ENCODE data around the gene TBCA.
A peak's percentile ranks its signal among the peaks of the same experiment; 100 is the strongest.

TBCA gene

GRCh38 chr5:77772729-77773128 lies 3.4 kb downstream of the TBCA start:
- DNase-seq = no peak

GRCh38 chr5:77771452-77771851 lies 4.7 kb downstream of the TBCA start:
- DNase-seq = no peak

- DNase-seq = no peak
Measured at GRCh38 chr5:77770293-77771005, 5.7 kb downstream of the TBCA start.

- DNase-seq = no peak
Measured at GRCh38 chr5:77768978-77769377, 7.2 kb downstream of the TBCA start.

- no peak for DNase-seq
Measured at GRCh38 chr5:77767301-77767700, 8.8 kb downstream of the TBCA start.

GRCh38 chr5:77761606-77762005 lies 14.5 kb downstream of the TBCA start:
- no peak for DNase-seq

GRCh38 chr5:77758141-77758938 lies 17.8 kb downstream of the TBCA start:
- DNase-seq = no peak

GRCh38 chr5:77751328-77752023 lies 24.7 kb downstream of the TBCA start:
- DNase-seq = no peak

- DNase-seq = peak; percentile 17
Measured at GRCh38 chr5:77750928-77751327, 25.2 kb downstream of the TBCA start.

GRCh38 chr5:77748160-77748559 lies 28.0 kb downstream of the TBCA start:
- peak; percentile 31 for DNase-seq

GRCh38 chr5:77744116-77744515 lies 32.0 kb downstream of the TBCA start:
- peak; percentile 15 for DNase-seq

GRCh38 chr5:77743181-77743580 lies 33.0 kb downstream of the TBCA start:
- DNase-seq = no peak

GRCh38 chr5:77741608-77742007 lies 34.5 kb downstream of the TBCA start:
- no peak for DNase-seq

- no peak for DNase-seq
Measured at GRCh38 chr5:77734885-77735284, 41.3 kb downstream of the TBCA start.

- DNase-seq = no peak
Measured at GRCh38 chr5:77733130-77733529, 43.0 kb downstream of the TBCA start.

- DNase-seq = no peak
Measured at GRCh38 chr5:77727190-77727589, 48.9 kb downstream of the TBCA start.

GRCh38 chr5:77725616-77726015 lies 50.5 kb downstream of the TBCA start:
- DNase-seq = no peak

- DNase-seq = no peak
Measured at GRCh38 chr5:77724934-77725333, 51.2 kb downstream of the TBCA start.

GRCh38 chr5:77719666-77720363 lies 56.3 kb downstream of the TBCA start:
- DNase-seq = no peak

GRCh38 chr5:77718934-77719610 lies 57.1 kb downstream of the TBCA start:
- no peak for DNase-seq

GRCh38 chr5:77709993-77710685 lies 66.0 kb downstream of the TBCA start:
- DNase-seq = peak; percentile 58

- DNase-seq = no peak
Measured at GRCh38 chr5:77709340-77709739, 66.8 kb downstream of the TBCA start.
